ENCODE measurements around the gene EEF2K.

The EEF2K gene

DNA sequence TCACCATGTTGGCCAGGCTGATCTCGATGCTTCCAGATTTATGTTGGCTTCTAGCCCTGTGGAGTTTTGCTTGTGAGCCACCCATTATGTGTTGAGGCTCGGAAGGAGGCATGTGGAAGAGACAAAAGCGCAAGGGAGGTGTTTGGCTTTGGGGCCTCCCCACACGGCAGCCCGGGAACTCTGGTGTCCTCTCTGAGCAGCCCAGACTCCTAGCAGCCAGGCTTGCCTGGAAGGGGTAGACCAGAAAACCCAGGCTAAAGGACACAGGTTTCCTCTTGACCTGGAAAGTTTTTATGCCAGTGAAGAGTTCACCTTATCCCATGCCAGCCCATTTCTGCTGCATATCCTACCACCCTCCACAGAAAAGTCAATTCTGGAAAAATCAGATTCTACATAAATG is 22.7 kb upstream of the EEF2K start:
- TF ChIP-seq, protein P1, sequence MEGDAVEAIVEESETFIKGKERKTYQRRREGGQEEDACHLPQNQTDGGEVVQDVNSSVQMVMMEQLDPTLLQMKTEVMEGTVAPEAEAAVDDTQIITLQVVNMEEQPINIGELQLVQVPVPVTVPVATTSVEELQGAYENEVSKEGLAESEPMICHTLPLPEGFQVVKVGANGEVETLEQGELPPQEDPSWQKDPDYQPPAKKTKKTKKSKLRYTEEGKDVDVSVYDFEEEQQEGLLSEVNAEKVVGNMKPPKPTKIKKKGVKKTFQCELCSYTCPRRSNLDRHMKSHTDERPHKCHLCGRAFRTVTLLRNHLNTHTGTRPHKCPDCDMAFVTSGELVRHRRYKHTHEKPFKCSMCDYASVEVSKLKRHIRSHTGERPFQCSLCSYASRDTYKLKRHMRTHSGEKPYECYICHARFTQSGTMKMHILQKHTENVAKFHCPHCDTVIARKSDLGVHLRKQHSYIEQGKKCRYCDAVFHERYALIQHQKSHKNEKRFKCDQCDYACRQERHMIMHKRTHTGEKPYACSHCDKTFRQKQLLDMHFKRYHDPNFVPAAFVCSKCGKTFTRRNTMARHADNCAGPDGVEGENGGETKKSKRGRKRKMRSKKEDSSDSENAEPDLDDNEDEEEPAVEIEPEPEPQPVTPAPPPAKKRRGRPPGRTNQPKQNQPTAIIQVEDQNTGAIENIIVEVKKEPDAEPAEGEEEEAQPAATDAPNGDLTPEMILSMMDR (IDR thresholded peaks at IDR 0.05; ENCODE audit: low read depth, low read length, missing control alignments), result no peak
- no peak overlapping the region for H3K4me3 ChIP-seq (ENCODE audit: low read depth, low read length)
- no peak for DNase-seq (ENCODE audit: low read depth)

DNA sequence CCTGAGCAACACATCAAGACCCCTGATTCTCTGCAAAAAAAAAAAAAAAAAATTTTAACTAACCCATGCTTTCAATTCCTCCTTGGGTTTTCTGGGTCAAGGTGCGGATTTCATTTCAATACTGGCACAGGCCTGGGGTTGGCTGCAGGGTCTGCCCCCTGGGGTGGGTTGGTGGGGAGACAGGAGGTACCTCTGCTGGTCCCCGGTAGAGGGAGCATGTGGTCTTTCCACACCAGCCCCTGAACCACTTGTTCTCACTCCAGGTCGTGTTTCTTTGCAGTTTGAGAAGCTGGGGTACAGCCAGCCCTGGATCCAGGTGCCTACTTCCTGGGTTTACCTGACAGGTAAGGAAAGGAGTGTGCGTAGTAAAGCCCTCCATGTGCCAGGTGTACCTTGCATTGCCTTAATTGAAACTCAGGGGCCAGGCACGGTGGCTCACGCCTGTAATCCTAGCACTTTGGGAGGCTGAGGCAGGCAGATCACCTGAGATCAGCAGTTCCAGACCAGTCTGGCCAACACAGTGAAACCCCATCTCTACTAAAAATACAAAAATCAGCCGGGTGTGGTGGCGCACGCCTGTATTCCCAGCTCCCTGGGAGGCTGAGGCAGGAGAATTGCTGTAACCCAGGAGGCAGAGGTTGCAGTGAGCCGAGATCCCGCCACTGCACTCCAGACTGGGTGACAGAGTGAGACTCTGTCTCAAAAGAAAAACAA is 22.0 kb upstream of the EEF2K start:
- no peak overlapping the region for H3K4me3 ChIP-seq (ENCODE audit: low read depth, low read length)
- DNase-seq (ENCODE audit: low read depth), result no peak
- TF ChIP-seq, protein P1 (IDR thresholded peaks at IDR 0.05; ENCODE audit: low read depth, low read length, missing control alignments), result peak; percentile 68

DNA sequence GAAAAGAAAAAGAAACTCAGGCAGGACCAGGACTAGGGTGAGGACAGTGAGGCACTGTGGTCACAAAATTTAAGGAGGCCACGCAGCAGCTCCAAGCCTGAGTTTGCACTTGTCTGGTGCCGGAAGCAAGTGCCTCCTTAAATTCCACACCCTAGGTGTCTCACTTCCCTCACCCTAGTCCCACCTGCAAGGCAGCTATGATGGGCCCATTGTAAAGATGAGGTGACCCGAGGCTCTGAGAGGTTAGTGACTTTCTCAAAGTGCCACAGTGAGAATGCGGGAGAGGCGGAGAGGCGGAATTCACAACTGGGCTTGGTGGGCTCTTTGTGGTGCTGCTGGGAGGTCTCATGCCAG is 21.5 kb upstream of the EEF2K start:
- no peak overlapping the region for H3K4me3 ChIP-seq (ENCODE audit: low read depth, low read length)
- TF ChIP-seq, protein P1 (IDR thresholded peaks at IDR 0.05; ENCODE audit: low read depth, low read length, missing control alignments), result no peak
- no peak for DNase-seq (ENCODE audit: low read depth)

DNA sequence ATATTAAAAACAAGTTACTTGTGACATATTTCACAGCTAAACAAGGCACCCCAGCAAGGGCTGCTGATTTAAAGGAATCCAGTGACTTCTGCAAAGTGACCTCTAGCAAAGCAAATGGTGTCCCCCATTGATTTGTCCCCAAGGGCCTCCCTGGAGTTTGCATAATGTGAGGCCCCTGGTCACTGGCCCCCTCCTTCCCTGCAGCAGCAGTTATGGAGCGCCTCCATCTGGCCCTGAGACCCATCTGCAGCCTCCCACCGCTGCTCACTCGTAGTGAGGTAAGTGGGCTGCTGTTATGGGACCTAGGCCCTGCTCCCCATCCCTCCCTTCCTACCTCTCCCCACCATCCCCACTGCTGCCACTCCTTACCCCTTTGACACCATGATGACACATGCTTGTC is 19.6 kb upstream of the EEF2K start:
- TF ChIP-seq, protein P1 (IDR thresholded peaks at IDR 0.05; ENCODE audit: low read depth, low read length, missing control alignments), result peak; percentile 27
- no peak for DNase-seq (ENCODE audit: low read depth)
- no peak overlapping the region for H3K4me3 ChIP-seq (ENCODE audit: low read depth, low read length)

DNA sequence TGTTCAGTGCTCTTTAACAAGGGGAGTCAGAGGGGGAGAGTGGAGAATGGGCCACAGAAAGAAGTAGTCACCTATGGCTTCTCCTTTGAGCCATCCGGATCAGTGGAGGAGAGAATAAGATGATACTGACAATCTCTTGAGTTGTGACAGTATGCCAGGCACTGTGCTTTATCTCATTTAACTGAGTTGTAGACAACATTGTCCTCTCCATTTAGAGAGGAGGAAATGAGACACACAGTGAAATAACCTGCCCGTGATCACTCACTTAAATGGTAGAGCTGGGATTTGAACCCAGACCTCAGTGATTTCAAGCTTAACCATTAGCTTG is 17.8 kb upstream of the EEF2K start:
- no peak for DNase-seq (ENCODE audit: low read depth)
- H3K4me3 ChIP-seq (ENCODE audit: low read depth, low read length), result no peak overlapping the region
- TF ChIP-seq, protein P1 (IDR thresholded peaks at IDR 0.05; ENCODE audit: low read depth, low read length, missing control alignments), result no peak

DNA sequence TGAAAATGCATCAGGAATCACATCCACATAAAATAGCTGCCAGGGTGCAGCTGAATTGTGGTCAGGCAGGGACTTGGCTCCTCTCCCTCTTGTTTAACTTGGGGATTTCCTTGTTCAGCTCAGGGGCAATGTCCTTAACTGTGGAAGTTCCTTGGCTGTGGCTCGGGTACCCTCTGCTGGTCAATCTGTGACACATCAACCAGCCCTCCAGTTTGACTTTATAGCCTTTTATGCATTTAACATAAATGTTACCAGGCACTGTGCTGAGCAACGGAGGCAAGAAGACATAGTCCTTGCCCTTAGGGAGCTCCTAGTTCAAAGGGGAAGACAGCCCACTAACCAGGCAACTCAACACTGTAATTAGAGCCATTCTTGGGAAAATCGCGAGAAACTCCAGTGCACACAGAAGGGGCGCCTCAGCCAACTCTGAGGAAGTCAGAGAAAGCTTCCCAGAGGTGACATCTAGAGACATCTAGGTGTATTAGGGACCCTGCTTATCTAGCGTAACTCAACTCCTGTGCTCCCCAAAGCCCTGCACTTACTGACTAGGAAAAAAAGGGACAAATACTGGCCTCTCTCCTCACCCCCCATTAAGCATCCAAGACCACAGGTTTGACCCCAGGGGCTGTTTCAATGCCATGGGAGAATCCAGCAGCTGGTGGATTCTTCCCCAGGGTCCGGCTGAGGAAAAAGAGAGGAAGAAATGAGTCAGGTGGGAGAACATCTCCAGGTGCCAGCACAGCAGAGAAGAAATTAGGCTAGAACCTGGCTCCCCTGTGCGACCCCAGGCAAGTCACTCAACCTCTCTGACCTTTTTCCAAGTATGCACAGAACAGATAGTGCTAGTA is 17.3 kb upstream of the EEF2K start:
- TF ChIP-seq, protein P1 (IDR thresholded peaks at IDR 0.05; ENCODE audit: low read depth, low read length, missing control alignments), result peak; percentile 90
- no peak overlapping the region for H3K4me3 ChIP-seq (ENCODE audit: low read depth, low read length)

More for the DNA sequence above, 17.3 kb upstream of the EEF2K start:
- no peak for DNase-seq (ENCODE audit: low read depth)
